IMR-90 (cell line): Measurements from ENCODE around the gene SLC16A2. TPM values are rescaled to one million over a fixed set of nuclear protein-coding genes. Genes with fewer than 3 reads are reported as not detected.

ENCODE experiments used
- ATAC-seq: fragments of 200-7000 bp; cut with Tn5 transposase; 2 replicates; pipeline ENCODE4 v1.9.1; 2020; ENCODE audit warnings: low read depth, mild to moderate bottlenecking, moderate library complexity
- BruUV-seq: library from RNA; stranded (reverse); fragments of 400-500 nt; replicated peaks from 2 replicates; lab custom pipeline; 2021; lab: Mats Ljungman, UMichigan
- CTCF ChIA-PET: fragments of 300-600 bp; formaldehyde crosslinking; extraction: SDS; loops from one replicate; lab custom pipeline; 2021; ENCODE audit warnings: antibody characterized with exemption; lab: Yijun Ruan, JAX
- POLR2A ChIA-PET: fragments of 300-600 bp; sonication (Branson Sonifier 250); formaldehyde crosslinking; loops from one replicate; lab custom pipeline; 2022; ENCODE audit warnings: antibody characterized with exemption; ENCODE audit not compliant: unreplicated experiment; lab: Charles Lee
- DNase-seq: peaks from one replicate; pipeline ENCODE4 v3.0.0; 2013
- H2AFZ ChIP-seq: replicated peaks from 2 replicates; pipeline ENCODE3; 2013; ENCODE audit warnings: low read length, mild to moderate bottlenecking; ENCODE audit not compliant: poor library complexity
- H2AK5ac ChIP-seq: 2 replicates; pipeline ENCODE4 v1.6.1; 2013; ENCODE audit warnings: low read depth, low read length, inconsistent platforms
- H2AK9ac ChIP-seq: replicated peaks from 2 replicates; pipeline ENCODE3; 2013; ENCODE audit warnings: mild to moderate bottlenecking, low read depth, low read length, moderate library complexity; ENCODE audit not compliant: poor library complexity
- H2BK120ac ChIP-seq: 2 replicates; pipeline ENCODE4 v1.6.1; 2013; ENCODE audit warnings: low read depth, low read length, inconsistent platforms
- H2BK15ac ChIP-seq: 3 replicates; pipeline ENCODE4 v1.6.1; 2013; ENCODE audit warnings: low read depth, low read length, inconsistent platforms
- H2BK20ac ChIP-seq: 2 replicates; pipeline ENCODE4 v1.6.1; 2013; ENCODE audit warnings: low read depth, mild to moderate bottlenecking, inconsistent platforms, low read length, moderate library complexity
- H2BK5ac ChIP-seq: 2 replicates; pipeline ENCODE4 v1.6.1; 2013; ENCODE audit warnings: mild to moderate bottlenecking, low read depth, low read length, inconsistent platforms; ENCODE audit not compliant: poor library complexity, severe bottlenecking
- H3K14ac ChIP-seq: replicated peaks from 2 replicates; pipeline ENCODE4 v1.6.1; 2013; ENCODE audit warnings: low read depth, low read length, inconsistent platforms
- H3K18ac ChIP-seq: 2 replicates; pipeline ENCODE4 v1.6.1; 2013; ENCODE audit warnings: low read depth, low read length, control low read depth
- H3K23ac ChIP-seq: 2 replicates; pipeline ENCODE4 v1.6.1; 2013; ENCODE audit warnings: low read depth, low read length, inconsistent platforms
- H3K27ac ChIP-seq: 2 replicates; pipeline ENCODE4 v1.5.1; 2013; ENCODE audit warnings: mild to moderate bottlenecking, control low read depth, low read length; ENCODE audit not compliant: insufficient read depth
- H3K27me3 ChIP-seq: 2 replicates; pipeline ENCODE4 v1.6.1; 2013; ENCODE audit warnings: low read length; ENCODE audit not compliant: control insufficient read depth, insufficient read depth
- H3K36me3 ChIP-seq: 2 replicates; pipeline ENCODE4 v1.6.1; 2013; ENCODE audit warnings: low read length, mixed read lengths; ENCODE audit not compliant: control insufficient read depth, insufficient read depth
- H3K4ac ChIP-seq: 2 replicates; pipeline ENCODE4 v1.6.1; 2013; ENCODE audit warnings: low read depth, low read length, inconsistent platforms
- H3K4me1 ChIP-seq: 2 replicates; pipeline ENCODE4 v1.6.1; 2013; ENCODE audit warnings: low read length, mixed read lengths; ENCODE audit not compliant: control insufficient read depth, insufficient read depth
- H3K4me2 ChIP-seq: 2 replicates; pipeline ENCODE4 v1.6.1; 2013; ENCODE audit warnings: low read depth, mild to moderate bottlenecking, control low read depth, low read length, moderate library complexity
- H3K4me3 ChIP-seq: 2 replicates; pipeline ENCODE4 v1.5.1; 2013; ENCODE audit warnings: low read depth, mild to moderate bottlenecking, control low read depth, low read length, moderate library complexity; ENCODE audit not compliant: insufficient read depth
- H3K56ac ChIP-seq: 2 replicates; pipeline ENCODE4 v1.6.1; 2013; ENCODE audit warnings: low read length, inconsistent platforms; ENCODE audit not compliant: insufficient read depth; ENCODE audit errors: extremely low read depth
- H3K79me1 ChIP-seq, 2 experiments: 2 replicates each; pipeline ENCODE4 v1.6.1; 2013; ENCODE audit warnings: low read length in 2 of 2, inconsistent platforms in 1 of 2, low read depth in 1 of 2
- H3K9ac ChIP-seq: 2 replicates; pipeline ENCODE4 v1.6.1; 2013; ENCODE audit warnings: low read depth, low read length, control low read depth
- H3K9me1 ChIP-seq: 2 replicates; pipeline ENCODE4 v1.6.1; 2013; ENCODE audit warnings: low read length, inconsistent platforms; ENCODE audit not compliant: insufficient read depth
- H3K9me3 ChIP-seq: 2 replicates; pipeline ENCODE4 v1.6.1; 2013; ENCODE audit warnings: low read length; ENCODE audit not compliant: control insufficient read depth, insufficient read depth
- H4K20me1 ChIP-seq: 2 replicates; pipeline ENCODE4 v1.6.1; 2013; ENCODE audit warnings: low read length, inconsistent platforms; ENCODE audit not compliant: insufficient read depth
- H4K5ac ChIP-seq: 2 replicates; pipeline ENCODE4 v1.6.1; 2013; ENCODE audit warnings: mild to moderate bottlenecking, low read depth, low read length, control low read depth
- H4K8ac ChIP-seq, 2 experiments: 2 replicates each; pipeline ENCODE4 v1.6.1; 2013; ENCODE audit warnings: low read depth in 2 of 2, low read length in 2 of 2, control low read depth in 1 of 2, inconsistent platforms in 1 of 2
- H4K91ac ChIP-seq: 2 replicates; pipeline ENCODE4 v1.6.1; 2013; ENCODE audit warnings: low read depth, low read length, inconsistent platforms; ENCODE audit not compliant: insufficient read depth
- CEBPB ChIP-seq: IDR thresholded peaks from 2 replicates; pipeline ENCODE4 v1.6.1; 2012; ENCODE audit warnings: low read depth, low read length, improper control_type of control experiment
- CHD1 ChIP-seq: IDR thresholded peaks from 2 replicates; pipeline ENCODE4 v1.6.1; 2012; ENCODE audit warnings: low read depth, low read length, improper control_type of control experiment
- FOS ChIP-seq: fragments of 150-350 bp; IDR thresholded peaks from 2 replicates; pipeline ENCODE4 v1.6.1; 2016; ENCODE audit warnings: low read depth, low read length
- MAFK ChIP-seq: IDR thresholded peaks from 2 replicates; pipeline ENCODE4 v1.6.1; 2012; ENCODE audit warnings: low read depth, low read length, improper control_type of control experiment
- MAZ ChIP-seq: IDR thresholded peaks from 2 replicates; pipeline ENCODE4 v1.6.1; 2012; ENCODE audit warnings: low read depth, mild to moderate bottlenecking, low read length, improper control_type of control experiment, moderate library complexity, borderline replicate concordance
- MXI1 ChIP-seq: IDR thresholded peaks from 2 replicates; pipeline ENCODE4 v1.6.1; 2012; ENCODE audit warnings: low read depth, mild to moderate bottlenecking, low read length, moderate library complexity, borderline replicate concordance
- NFE2L2 ChIP-seq: fragments of 150-350 bp; IDR thresholded peaks from 2 replicates; pipeline ENCODE4 v1.6.1; 2016; ENCODE audit warnings: low read depth, mild to moderate bottlenecking, low read length
- RAD21 ChIP-seq: IDR thresholded peaks from 2 replicates; pipeline ENCODE4 v1.6.1; 2012; ENCODE audit warnings: low read length, improper control_type of control experiment
- SMC3 ChIP-seq: fragments of 150-350 bp; IDR thresholded peaks from 2 replicates; pipeline ENCODE4 v1.6.1; 2016; ENCODE audit warnings: low read depth, mild to moderate bottlenecking, antibody characterized with exemption, low read length, moderate library complexity
- WGBS, 2 experiments: methylation state at CpG; one replicate each; pipeline versions ENCODE4 v1.1.5 to v1.1.7; 2013; ENCODE audit warnings: missing lambda C conversion rate in 2 of 2; ENCODE audit not compliant: insufficient read length in 1 of 2; ENCODE audit errors: extremely low coverage in 2 of 2; 5-methylcytosine and 5-hydroxymethylcytosine counted together
- dilution Hi-C: fragments of 300-500 bp; cut with HindIII; formaldehyde crosslinking; loops from one replicate; pipeline ENCODE4 v1.14.3; 2018; ENCODE audit warnings: low sequenced_read_pairs; ENCODE audit not compliant: unreplicated experiment
- in situ Hi-C: fragments of 300-500 bp; cut with MboI; formaldehyde crosslinking; loops from 3 replicates; pipeline ENCODE4 v1.14.3; 2019; ENCODE audit warnings: low sequenced_read_pairs, inconsistent platforms, mixed read lengths
- intact Hi-C: fragments of 100-400 bp; cut with micrococcal nuclease; formaldehyde crosslinking; loops from 2 replicates; pipeline ENCODE4 v1.10.0; 2022
- polyA plus RNA-seq, 3 experiments: library from polyadenylated mRNA; depleted of rRNA; stranded (reverse); fragments of >200 nt; gene quantifications; 2 replicates each; pipeline ENCODE4 v1.2.3, GENCODE V29; 2012; ENCODE audit warnings: low replicate concordance in 1 of 3
- total RNA-seq: library from RNA; depleted of rRNA; stranded (reverse); fragments of >200 nt; gene quantifications from 2 replicates; pipeline ENCODE4 v1.2.3, GENCODE V29; 2012
- TF ChIP-seq, protein P1 (sequence below): conservative IDR thresholded peaks from 2 replicates; pipeline ENCODE4 v1.5.1; 2012; ENCODE audit warnings: mild to moderate bottlenecking, low read depth, low read length, improper control_type of control experiment

SLC16A2 gene
- total and polyA plus RNA-seq, 2 of the 4 experiments (the other 2 are of a cell fraction): 6.1 to 23.8 TPM

DNA sequence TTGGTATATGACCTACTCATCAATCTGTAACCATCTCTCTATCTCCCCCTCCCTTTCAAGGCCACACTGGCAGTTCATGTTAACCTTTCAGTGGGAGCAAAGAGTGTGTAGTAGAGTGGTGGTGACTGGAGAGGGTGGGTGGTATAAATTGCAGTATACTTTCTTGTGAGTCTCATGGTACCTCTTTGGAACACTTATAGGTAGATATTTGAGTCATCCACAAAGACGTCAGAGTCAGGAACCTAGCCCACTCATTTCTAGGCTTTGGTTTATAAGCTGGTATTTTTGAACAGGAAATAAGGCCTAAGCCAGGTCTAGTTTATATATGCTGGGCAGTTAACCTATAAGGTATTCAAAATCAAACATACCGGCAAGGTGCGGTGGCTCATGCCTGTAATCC, 156.8 kb downstream of the SLC16A2 start:
- no peaks in the 10 kb centered on the region for H3K79me1 ChIP-seq
- no peak overlapping the region for H3K4ac ChIP-seq
- no peak overlapping the region for H3K56ac ChIP-seq
- no peak overlapping the region for H2BK15ac ChIP-seq
- H4K8ac ChIP-seq: no peak overlapping the region
- no peaks in the 10 kb centered on the region for H3K4me1 ChIP-seq
- no peak overlapping the region for H2AK5ac ChIP-seq
- no peak overlapping the region for H2AFZ ChIP-seq
- ChIA-PET POLR2A (no interaction called here), CTCF (no interaction called here)
- in situ Hi-C loops (no loop called here), dilution Hi-C loops (no loop called here), intact Hi-C loops (no loop called here)
- WGBS, 2 experiments: no CpG with 5 or more reads among the region's 3 CpGs
- H2AK9ac ChIP-seq: no peak overlapping the region
- no peaks in the 10 kb centered on the region for H4K20me1 ChIP-seq
- no peak overlapping the region for H3K4me2 ChIP-seq
- H3K27ac ChIP-seq: no peak overlapping the region
- no peak overlapping the region for H2BK120ac ChIP-seq
- no peak overlapping the region for H3K9ac ChIP-seq
- H3K18ac ChIP-seq: no peak overlapping the region
- no peak overlapping the region for H4K5ac ChIP-seq
- H3K14ac ChIP-seq: no peak overlapping the region
- no peak overlapping the region for H3K4me3 ChIP-seq
- H3K36me3 ChIP-seq: 0 out of 2 replicates have a peak, but pooled peaks cover under 1% of the 10 kb centered on the region
- BruUV-seq: no TSS peak
- H3K23ac ChIP-seq: no peak overlapping the region
- no peak overlapping the region for H4K91ac ChIP-seq
- H2BK20ac ChIP-seq: no peak overlapping the region
- TF ChIP-seq, protein P1, sequence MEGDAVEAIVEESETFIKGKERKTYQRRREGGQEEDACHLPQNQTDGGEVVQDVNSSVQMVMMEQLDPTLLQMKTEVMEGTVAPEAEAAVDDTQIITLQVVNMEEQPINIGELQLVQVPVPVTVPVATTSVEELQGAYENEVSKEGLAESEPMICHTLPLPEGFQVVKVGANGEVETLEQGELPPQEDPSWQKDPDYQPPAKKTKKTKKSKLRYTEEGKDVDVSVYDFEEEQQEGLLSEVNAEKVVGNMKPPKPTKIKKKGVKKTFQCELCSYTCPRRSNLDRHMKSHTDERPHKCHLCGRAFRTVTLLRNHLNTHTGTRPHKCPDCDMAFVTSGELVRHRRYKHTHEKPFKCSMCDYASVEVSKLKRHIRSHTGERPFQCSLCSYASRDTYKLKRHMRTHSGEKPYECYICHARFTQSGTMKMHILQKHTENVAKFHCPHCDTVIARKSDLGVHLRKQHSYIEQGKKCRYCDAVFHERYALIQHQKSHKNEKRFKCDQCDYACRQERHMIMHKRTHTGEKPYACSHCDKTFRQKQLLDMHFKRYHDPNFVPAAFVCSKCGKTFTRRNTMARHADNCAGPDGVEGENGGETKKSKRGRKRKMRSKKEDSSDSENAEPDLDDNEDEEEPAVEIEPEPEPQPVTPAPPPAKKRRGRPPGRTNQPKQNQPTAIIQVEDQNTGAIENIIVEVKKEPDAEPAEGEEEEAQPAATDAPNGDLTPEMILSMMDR: no peak
- TF ChIP-seq RAD21: no peak
- no peak for TF ChIP-seq FOS
- TF ChIP-seq CHD1: no peak
- TF ChIP-seq MAFK: no peak
- TF ChIP-seq MAZ: no peak
- no peak for TF ChIP-seq CEBPB
- TF ChIP-seq NFE2L2: no peak
- TF ChIP-seq SMC3: no peak
- TF ChIP-seq MXI1: no peak
- DNase-seq (no peak), ATAC-seq (no peak)
- no peaks in the 10 kb centered on the region for H3K9me3 ChIP-seq
- H3K9me1 ChIP-seq: no peaks in the 10 kb centered on the region
- H3K27me3 ChIP-seq: no peaks in the 10 kb centered on the region
- H2BK5ac ChIP-seq: no peak overlapping the region
